Amygdala (tissue), 56 donors: ENCODE measurements around the gene USP6.
"Not testable (repeated sequence)": the region's sequence is repeated elsewhere in the genome, so short reads cannot be mapped to it uniquely, and the experiment has no call there.

ENCODE experiments used
- DNase-seq, 56 donors: peaks; one replicate each; lab custom pipeline; 2025; lab: John Stamatoyannopoulos, UW

Gene USP6

DNA sequence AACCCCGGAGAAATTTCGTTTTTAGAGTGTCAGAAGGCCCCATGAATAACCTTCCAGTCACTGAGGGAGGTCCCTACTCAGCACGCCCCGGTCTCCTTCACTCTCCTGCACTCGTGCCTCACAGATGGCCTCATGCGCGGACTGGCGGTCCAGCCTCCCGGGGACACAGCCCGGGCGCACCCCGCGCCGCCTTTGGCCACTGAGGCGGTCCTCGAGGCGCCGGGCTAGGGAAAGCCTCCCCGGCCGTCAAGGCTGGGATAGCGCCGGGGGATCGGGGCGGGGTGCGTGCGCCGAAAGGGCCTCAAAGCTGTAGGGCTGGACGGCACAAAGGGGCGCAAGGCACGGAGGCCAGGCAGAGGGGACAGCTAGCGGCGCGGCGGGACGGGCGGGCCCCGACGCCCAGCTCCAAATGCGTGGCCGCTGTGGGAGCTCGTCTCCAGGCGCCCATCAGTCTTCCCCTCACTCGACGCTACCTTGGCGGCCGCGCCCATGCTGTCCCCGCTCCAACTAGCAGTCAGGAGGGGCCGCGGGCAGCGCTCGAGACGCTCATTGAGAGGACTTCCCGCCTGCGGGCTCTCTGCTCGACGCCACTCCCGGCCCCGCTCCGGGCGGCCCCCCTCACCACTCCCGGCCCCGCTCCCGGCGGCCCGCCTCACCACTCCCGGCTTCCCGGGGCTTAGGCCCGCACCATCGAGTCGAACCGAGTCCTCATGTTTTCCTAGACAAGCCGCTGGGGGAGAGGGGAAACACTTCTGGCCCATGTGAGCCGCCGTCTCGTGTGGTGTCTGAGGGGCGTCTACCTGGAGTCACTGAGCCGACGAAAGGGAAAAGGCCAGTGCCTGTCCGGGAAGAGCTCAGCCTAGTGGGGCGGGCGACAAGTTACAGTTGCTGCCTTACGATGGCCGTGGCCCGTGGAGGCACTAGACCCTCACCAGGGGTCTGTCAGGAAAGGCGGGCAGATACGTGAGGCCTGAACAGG lies at the start of gene USP6:
TSS of gene USP6 (plus strand) at position 360 of the 979 bp plus-strand sequence. CDS start 14,336 bp downstream, outside the sequence.
- peak in 4 of 56 donors; percentile 12 to 57 (median 36) for DNase-seq

DNA sequence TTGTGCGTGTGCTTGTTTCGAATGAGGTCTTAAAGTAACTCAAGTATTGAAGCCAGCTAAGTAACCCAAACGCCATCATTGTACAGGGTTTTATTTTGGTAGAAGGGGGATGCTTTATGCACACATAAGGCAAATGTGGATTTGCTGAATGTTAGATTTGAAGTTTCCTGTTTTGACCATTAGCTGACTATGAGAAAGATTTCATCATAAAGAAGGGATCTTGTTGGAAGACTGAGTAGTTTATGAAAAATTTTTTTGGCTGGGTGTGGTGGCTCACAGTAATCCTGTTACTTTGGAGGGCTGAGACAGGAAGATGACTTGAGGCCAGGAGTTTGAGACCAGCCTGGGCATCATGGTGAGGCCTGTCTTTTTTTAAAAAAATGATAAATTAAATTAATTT lies 47.6 kb upstream of the USP6 start:
- no peak for DNase-seq

DNA sequence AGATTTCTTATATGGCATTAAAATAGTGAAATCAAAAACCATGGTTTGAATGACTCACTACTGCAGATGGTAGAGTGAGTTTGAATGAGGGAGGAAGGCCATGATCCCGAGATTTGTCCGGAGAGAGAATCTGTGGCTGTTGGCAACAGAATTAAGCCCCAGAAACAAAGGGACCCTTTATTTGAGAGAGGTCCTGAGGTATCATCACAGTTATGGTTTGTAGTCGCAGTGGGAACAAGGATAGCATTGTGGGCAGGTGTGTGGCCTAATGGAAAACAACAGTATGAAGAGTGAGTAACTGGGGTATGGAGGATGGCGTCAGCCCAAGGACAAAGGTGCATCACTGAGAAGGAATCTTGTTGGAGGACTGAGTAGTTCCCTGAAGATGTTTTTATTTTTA lies 46.1 kb upstream of the USP6 start:
- DNase-seq: no peak

DNA sequence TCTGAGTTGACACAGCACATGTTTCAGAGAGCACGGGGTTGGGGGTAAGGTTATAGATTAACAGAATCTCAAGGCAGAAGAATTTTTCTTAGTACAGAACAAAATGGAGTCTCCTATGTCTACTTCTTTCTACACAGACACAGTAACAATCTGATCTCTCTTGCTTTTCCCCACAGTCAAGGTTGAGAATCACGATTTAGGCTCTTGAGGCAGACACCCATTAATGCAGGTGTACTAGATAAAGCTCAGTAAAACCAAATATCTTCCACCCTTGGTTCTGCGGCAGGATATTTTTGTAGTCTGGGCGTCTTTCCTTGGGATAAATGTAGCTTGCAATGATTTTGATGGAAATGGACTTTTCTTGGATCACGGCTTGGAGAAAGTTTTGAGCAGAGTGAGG lies 40.4 kb upstream of the USP6 start:
- not testable (repeated sequence) for DNase-seq

DNA sequence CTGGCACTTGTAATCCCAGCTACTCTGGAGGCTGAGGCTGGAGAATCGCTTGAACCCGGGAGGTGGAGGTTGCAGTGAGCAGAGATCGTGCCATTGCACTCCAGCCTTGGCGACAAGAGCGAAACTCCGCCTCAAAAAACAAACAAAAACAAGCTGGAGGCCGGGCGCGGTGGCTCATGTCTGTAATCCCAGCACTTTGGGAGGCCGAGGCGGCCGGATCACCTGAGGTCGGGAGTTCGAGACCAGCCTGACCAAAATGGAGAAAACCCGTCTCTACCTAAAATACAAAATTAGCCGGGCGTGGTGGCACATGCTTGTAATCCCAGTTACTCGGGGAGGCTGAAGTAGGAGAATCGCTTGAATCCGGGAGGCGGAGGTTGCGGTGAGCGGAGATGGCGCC lies 38.6 kb upstream of the USP6 start:
- not testable (repeated sequence) for DNase-seq

DNA sequence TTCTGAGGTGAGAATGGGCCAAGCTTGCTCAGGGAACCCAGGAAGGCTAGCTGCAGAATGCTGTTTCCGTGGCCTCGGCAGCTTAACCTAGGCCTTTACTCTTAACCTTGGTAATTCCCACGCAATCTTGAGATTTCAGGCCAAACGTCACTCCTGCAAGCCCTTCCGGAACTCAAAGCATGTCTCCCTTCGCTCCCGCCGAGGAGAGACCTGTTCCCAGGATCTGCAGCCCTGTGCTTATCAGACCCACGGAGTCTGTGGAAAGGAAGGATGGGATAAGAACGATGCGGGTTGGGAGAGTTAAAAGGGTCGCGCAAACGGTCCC lies 38.1 kb upstream of the USP6 start:
- DNase-seq: no peak

DNA sequence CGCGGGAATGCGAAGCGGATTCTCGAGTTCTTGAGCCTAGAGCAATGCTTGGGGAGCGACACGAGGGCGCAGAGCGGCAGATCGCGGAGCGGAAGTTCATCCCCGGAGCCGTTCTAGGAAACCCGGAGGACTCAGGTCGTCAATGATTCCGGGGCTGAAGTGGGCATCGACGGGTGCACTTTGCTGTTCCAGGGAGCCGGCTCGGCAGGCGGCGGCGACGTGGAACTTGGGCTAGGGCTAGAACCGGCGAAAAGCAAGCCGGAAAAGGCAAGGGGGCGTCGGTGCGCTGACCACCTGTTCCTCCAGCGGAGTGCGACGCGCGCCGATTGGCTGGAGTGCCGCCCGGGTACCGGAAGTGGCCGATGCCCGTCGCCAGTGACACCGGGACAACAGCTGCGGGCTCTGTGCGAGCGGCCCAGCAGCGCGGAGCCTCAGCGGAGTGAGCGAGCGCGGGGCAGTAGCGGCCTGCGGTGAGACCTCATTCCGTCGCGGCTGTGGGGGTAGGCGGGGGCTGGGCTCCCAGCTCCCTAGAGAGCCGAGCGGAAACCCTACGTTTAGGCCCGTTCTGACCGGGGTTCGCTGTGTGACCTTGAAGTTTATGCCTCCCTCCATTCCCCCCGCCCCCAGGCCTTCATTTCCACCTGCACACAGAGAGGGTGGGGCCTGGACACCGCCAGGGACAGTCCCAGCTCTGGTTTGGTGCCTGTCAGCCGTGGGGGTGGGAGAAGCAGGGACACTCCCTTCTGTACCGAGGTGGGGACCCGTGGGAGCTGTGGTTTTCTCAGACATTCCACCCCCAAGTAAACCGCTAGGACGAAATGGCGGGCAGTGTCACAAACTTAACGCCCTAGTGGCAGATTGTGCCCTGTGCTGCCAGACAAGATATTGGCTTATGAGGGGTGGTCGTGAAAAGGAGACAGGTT lies 37.5 kb upstream of the USP6 start, which contains the start of gene ZFP3:
TSS of gene ZFP3 (plus strand) at position 362 of the 923 bp plus-strand sequence. CDS start 13,038 bp downstream, outside the sequence.
- DNase-seq: peak; percentile 45 to 93 (median 82)

DNA sequence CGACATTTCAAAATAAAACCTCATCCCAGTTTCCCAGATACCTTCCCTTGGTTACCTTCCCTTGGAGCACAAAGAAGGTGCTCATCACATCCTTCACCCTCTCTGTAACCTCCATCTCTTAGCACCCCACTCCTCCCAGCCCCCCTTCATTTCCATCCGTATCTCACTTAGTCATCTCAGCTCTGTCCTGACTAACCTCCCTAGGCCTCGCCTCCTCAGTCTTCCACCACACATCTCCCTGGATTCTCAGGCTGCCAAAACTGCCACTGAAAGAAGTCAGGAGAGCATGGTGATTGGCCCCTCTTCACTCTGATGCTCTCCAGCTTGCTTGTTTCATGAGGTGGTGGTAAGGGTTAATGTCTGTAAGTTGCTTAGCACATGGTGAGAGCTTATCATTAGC lies 35.2 kb upstream of the USP6 start:
- DNase-seq: no peak

DNA sequence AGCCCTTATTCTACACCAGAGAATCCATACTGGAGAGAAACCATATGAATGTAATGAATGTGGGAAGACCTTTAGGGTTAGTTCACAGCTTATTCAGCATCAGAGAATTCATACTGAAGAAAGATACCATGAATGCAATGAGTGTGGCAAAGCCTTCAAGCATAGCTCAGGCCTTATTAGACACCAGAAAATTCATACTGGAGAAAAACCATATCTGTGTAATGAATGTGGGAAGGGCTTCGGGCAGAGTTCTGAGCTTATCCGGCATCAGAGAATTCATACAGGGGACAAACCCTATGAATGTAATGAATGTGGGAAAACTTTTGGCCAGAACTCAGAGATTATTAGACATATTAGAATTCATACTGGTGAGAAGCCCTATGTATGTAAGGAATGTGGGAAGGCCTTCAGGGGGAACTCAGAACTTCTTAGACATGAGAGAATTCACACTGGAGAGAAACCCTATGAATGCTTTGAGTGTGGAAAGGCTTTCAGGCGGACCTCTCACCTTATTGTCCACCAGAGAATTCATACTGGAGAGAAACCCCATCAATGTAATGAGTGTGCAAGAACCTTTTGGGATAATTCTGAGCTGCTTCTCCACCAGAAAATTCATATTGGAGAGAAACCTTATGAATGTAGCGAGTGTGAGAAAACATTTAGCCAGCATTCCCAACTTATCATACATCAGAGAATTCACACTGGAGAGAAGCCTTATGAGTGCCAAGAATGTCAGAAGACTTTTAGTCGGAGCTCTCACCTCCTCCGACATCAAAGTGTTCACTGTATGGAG lies 23.4 kb upstream of the USP6 start:
- no peak for DNase-seq

DNA sequence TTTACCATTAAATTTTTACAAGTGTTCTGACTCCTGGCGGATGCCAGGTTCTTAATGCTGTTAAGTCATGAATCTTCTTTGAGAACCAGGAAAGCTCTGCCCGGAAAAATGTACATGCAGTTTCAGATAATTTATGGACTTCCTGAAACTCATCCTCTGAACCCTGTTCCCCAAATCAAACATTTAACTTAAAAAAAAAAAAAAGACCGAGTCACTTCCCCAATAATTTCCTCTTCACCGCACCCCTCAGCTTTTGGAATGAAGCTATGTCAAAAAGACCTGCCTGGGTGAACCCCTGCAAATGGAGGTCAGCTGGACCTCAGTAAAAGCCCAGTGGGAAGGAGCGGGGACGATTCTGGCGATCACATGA lies 19.1 kb upstream of the USP6 start:
- no peak for DNase-seq

DNA sequence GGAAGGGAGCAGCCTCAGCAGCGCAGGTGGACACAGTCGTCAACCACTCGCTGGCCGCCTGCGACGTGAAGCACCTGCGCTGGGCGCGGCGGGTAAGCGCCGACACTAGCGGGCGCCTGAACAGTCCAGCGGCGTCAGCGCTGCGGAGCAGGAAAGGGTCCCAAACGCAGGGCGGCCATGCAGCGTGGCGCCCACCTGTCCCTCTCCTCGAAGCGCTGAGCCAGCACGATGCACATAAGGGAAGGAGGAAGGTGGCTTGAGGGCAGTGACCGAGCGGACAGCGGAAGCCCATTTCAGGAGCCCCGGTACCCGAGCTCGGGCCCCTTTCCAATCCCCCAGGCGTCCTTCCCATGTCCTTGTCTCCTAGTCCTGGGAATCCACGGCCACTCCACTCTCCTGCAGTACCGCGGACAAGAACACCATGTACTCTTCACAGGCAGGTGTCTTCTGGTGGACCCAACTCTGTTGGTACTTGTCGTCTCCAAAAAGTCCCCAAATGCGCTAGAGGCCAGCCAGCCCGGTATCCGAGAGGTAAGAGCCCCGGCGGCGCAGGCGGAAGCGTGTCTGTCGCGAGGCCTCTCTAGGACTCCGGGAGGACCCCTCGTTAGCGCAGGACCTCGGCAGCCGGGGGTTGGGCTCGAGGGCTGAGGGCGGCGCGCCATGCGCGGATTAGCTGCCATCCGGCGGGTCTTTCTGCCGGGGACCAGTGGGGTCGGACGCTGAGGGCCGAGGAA lies 18.6 kb upstream of the USP6 start:
- DNase-seq: peak in 25 of 56 donors; percentile 2 to 55 (median 10)

DNA sequence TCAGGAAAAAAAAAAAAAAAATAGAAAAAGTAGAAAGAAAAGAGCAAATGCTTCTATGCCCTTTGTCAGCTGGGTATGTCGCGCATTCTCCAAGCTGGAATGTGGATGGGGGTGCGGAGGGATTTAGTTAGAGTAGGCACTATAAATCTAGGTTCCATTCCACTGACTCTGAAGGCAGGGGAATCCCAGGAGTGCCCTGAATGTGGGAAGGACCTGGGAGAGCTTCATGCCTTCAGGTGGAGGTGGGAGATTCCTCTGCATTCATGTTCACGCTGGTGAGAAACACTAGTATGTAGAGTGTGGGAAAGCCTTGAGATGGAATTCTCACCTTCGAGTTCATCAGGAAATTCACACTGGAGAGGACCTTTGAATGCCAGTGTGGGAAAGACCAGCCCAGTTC lies 16.6 kb upstream of the USP6 start:
- DNase-seq: no peak

DNA sequence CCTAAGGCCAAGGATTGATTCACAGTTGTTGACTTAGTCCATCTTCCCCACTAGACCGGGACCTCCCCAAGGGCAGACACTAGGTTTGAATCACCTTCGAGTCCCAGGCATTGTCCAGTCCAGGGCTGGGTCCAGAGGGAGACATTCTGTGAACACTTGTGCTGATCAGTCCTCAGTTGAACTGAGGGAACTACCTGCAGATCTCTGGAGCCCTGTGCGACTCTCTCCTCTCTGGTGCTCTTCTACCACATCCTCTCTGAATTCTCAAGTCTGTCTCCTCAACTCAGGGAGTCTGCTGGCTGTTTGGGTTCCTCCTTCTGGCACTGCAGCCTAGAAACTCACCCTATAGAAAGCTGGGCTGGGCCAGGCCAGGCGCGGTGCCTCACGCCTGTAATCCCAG lies 15.0 kb upstream of the USP6 start:
- DNase-seq: no peak

DNA sequence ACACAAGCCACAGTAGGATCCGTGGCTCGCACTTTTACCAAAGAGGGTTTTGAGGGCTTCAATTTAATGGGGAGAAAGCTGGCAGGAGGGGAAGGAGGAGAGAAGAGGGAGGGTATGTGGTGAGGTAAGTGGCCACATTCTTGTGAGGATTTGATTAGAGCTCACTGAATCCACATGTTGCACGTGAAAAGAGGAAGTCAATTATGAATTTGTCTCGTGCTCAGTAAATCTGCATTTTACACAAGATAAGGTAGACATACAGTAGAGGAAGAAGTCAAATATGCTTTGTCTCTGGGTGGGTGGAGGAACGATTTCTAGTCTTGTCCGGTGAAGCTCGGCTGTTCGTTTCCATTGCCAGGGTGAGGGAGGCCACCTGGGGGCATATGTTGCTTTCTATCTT lies 5.0 kb upstream of the USP6 start:
- DNase-seq: no peak

DNA sequence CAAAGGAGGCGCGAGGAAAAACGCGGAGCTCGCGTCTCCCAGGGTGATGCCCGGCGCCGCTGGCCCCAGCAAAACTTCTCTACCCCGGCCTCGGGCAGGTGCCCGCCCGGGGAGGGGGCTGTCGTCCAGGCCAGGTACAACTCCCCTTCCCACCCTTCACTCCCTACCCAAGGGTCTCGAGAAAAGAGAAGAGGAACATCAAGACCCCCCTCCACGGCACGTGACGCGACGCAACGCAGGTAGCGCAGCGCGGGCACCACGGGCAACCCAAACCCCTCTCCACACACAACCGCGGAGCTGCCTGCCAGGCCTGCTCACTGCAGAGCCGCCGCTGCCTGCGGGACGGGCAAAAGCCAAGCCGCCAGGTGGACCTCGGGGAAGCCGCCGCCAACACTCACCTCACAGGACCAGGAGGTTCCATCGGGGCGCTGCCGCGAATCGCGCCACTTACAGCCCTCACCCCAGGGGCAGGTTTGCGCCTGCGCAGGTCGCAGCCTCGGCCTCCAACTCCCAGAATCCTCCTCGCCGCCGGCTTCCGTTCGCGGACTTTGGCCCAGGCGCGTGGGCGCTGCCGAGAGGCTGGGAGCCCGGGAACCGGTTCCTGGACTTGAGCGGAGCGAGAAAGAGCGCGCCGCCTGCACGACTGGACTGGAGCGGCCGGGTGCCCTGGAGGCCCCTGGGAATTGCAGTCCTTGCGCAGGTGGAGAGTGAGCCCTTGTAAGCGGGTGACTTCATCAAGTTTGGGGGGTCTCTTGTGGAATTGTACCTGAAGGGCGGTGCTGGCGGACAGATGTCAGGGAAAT lies 4.2 kb upstream of the USP6 start, which contains the start of gene ZNF232:
TSS of gene ZNF232 (minus strand) at position 477 of the 803 bp plus-strand sequence. CDS start at position 421, 56 bp downstream.
- peak; percentile 50 to 95 (median 89) for DNase-seq

DNA sequence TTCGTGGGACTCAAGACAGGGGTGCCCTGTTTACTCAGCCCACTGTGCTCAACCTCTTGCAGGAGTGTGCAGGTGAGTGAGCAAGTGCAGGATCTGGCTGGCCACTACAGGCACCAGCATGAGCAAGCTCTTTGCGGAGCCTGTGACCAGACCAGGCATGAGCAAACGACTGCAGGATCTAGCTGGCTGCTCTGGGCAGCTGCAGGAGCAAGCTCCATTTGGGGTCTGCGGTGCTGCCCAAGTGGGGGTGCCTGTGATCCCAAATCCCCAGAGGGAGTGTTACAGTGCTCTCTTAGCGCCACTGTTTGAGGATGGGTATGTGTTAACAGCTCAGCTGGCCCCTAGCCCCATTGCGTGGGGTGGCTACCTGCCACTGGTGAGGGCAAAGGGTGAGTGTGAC lies 2.4 kb downstream of the USP6 start:
- no peak for DNase-seq

DNA sequence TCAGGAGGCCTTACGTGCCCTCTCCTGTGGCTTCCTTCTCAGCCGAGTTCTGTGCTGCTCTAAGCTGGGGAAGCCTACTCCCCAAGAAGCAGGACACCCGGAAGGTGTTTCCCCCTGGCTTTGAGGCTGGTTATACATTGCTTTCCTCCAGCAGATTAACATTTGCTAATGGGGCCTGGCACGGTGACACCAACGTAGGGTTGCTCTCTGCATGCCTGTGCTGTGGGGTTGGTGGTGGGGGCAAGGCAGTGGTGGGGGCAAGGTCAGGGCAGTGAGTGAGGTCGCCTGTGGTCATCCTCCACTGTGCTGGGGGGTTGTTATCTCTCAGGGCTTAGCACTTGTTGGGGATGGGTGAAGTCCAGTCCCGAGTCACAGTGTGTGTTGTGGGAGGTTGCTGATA lies 4.2 kb downstream of the USP6 start:
- no peak for DNase-seq

DNA sequence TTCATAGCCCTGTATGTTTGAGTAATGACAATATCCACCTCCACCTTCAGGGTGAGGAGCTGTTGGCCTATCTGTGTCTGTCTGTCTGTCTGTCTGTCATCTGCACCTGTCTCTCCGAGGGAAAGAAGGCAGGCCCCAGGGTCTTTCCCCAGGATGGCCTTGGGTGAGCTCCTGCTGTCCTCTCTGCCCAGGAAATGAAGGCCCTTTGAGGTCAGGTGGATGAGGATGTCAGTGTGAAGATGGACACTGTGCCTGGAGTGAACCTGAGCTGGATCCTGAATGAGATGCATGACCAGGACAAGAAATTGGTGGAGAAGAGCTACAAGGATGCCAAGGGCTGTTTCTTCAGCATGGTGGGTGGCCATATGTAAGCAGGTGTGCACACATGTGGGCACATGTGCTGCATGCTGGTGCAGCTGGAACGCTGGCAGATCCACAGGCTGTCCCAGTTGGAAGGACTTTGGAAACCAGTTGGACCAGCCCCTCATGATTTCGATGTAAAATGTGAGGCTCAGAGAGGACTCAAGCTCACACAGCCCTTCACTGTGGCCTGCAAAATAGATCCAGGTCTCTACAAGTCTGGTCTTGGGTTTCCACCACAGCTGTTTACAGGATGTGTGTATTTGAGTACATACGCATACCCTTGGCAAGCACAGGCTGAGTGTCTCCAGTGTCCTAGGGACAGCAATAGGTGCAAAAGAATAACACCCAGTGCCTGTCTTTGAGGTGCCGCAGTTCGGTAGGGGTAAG lies 4.8 kb downstream of the USP6 start:
- DNase-seq: not testable (repeated sequence)
